HG02571 (cell line): ENCODE data around the gene ETFA.

Experiments
- ATAC-seq: cut with Tn5 transposase; IDR thresholded peaks from one replicate; pipeline ENCODE4 v1.9.1; 2021; ENCODE audit warnings: mild to moderate bottlenecking, moderate library complexity; ENCODE audit not compliant: unreplicated experiment

The ETFA gene

DNA sequence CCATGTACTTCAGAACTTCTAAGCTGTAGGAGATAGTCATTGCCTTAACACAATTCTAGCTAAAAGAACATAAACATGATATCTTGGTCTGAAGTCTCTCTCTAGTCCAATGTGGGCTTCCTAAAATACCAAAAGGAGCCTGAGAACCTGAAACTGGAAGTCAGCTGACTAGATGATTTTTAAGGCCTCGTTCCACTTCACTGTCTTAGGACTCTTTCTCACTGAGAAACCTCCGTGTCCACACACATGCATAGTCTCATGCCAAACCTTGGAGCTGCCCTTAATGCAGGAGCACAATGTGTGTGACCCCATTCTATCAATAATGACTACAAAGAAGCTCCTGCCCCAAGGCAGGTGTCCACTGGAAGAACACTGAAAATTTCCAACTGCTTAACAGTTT, 87.7 kb downstream of the ETFA start:
- ATAC-seq, result no peak

DNA sequence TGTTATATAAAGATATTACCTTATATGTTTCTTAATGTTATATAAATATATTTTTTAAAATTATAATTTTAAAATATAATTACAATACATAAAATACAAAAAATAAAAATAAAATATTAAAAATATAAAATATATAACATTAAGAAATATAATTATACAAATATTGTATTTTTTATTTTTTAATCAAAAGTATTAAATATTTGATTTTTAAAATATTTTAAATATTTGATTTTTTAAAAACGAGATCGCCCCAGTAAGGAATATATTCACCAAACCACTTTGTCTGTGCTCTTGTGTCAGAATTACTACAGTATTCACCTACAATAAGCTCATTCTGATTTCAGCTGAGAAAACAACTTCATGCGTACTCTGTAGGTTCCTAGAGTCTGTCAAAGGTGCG, 89.1 kb downstream of the ETFA start:
- ATAC-seq, result no peak

DNA sequence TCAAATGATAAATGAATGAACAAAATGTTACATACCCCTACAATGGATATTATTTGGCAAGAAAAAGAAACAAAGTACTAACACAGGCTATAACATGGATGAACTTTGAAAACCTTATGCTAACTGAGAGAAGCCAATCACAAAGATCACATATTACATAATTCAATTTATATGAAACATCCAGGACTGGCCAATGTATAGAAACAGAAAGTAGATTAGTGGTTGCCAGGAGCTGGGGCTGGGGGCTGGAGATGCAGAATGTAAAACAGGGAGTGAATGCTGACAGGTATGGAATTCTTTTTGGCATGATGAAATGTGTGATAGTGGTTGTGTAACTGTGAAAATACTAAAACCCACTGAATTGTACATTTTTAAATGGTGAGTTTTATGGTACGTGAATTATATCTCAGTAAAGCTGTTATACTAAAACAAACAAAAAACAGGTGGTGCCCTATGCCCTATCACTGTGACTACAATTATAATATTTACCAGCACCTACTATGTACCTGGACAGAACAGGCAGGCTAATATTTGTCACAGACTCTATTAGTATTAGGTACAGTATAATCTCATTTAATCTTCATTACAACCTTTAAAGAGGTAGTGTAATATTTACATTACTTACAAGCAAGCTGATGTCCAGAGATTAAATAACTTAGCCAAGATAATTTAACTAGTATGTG, 90.0 kb downstream of the ETFA start:
- ATAC-seq, result no peak

DNA sequence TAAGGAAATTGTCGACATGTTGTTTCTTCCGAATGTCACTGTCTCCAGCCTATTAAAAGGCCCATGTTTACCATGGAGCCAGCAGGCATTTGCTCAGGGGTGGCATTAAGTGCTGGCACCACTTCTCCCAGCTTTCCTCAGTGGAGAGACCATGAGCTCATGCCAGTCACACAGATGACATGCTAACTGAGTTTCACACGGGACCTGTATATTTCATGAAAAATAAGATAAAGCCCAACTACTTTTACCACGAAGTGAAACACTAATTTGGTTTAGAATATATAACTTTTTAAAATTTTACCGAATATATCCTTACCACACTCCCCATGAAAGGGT, 93.4 kb downstream of the ETFA start:
- no peak for ATAC-seq

DNA sequence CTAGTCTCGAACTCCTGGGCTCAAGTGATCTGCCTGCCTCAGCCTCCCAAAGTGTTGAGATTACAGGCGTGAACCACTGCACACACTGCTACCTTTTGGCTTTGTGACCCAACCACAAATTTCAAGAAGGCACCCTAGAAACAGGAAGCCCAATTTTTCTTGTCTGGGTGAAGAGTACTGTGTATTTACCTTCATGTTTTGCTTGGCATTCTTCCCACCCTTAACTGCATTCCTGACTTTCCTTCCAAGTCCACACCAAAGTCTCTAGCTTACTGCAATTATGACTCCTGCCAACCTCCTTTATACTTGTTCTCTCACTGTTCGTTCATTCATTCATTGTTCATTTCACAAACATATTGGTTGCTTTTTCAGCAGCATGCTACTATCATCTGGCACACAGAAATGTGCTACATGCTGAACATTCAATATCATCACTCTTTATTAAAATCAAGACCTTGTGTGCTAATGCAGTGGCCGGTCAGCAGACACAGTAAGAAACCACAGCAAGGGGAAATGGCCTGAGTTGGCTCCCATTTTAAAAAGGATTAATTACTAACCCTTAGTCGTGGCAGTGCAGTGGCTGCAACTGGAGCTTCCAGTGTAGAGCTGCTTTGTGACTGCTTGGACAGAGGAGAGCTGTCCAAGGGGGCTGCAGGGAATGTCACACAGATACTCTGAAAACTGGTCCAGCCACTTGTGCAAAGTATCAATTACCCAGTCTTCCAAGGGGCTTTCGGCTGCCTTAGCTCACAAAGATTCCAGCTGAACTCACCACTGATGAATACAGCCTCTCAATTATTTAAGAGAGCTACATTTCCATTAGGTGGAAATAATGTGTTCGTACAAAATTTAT, 94.0 kb downstream of the ETFA start:
- no peak for ATAC-seq

DNA sequence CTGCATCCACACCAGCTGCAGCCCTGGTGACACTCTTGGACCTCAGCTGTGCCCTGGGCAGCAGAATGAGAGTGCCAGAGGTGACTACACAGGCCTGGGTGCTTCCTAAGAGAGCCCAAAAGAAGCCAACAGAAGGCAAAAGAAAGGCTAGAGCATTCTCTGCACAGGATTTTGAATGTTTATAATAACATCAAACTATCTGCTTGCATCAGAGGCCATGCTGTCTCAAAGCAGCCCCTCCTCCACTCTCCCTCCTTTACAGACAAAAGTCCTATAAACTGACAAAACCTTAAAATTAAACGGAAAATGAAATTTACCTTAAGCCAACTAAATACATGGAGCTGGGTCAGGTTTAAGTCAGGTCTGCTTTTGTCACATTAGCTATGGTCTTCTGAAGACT, 95.6 kb downstream of the ETFA start:
- no peak for ATAC-seq

DNA sequence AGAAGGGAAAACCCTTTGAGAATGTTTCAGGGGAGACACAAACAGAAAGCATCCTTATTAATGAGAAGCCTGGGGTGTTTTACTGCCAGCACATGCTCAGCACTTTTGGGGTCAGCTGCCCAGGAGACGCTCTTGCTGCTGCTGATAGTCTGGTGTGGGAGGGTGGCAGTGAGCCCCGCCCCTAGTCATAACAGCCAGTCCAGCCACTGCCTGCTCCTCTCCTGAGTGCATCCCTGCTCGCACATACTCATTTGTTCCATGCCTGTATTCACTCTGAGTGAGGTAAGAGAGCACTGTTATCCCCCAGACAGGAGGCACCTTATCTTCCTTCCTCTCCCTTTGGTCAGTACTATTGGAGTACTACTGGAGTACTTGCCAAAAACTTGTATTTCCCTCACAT, 101.3 kb downstream of the ETFA start:
- no peak for ATAC-seq

DNA sequence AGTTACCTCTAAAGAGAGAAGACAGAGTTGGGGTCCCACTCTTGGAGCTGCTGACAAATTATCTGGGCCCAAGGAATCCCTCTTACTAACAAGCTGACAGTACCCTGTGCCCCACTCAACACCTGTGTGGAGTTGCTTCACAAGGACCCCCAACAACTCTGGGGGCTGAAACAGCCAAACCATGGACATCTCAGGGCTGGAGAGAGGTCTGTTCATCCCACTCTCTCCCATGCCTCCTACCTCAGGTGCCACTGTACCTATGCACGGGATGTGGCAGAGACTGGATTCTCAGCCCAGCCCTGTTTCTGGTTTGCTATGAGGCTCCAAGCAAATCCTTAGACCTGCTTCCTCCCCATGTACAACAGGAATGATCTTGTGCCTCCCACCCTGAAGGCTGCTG, 101.7 kb downstream of the ETFA start:
- ATAC-seq, result no peak

DNA sequence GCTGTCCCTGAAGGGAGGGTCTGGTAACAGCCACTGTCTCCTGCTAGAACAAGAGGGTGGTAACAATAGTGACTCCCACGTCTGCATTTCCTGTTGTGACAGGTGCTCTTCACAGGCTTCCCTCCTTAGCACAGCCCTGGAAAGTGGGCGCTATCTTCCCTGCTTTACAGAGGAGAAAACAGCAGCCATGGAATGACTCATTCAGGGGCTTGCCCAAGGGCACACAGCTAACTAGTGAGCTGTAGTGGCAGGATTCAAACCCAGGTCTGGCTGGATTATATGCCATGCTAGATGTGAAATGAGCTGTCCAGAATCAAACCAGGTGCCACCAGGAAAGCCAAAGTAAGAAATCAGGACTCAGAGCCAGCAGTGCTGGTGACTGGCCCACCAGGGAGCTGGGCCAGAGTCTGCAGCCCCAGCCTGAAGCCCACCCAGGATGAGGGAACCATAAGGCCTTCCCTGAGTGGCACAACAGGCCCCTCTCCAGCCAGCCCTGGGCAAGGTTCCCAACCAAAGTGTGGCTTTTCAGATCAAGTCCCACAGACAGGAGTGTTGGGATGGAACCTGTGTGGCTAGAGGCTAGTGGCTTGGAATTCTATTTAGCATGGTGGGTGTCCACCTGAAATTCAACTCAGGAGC, 102.4 kb downstream of the ETFA start:
- no peak for ATAC-seq

DNA sequence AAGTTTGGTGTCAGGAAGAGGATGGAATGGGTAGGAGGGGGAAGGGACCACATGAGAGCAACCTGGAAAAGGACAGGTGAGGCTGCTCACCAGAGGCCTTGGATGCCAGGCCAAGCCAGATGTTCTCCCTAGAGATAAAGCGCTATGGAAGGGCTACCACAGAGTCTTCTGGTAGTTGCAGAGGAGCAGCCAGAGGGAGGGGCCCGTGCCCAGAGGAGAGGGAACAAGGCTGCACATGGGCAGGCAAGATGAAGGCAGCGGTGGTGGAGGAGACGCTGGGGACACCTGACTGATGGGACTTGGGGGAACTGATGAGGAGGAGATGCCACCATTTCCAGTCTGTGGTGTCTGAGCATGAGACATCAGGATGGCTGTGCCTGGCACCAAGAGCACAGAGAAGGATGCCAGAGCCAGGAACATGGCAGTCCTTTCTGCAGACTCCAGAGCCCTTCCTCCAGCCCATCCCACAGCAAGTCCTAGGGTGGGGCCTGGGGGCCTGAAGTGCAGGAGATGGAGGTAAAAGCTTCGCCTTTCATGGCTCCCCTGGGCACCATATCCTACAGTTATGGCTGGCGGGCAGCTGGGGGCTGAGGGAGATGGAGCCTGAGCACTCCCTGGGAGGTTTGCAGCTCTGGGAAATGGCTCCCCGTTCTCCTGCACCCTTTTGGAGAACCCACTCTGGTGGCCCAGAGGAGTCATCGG, 103.0 kb downstream of the ETFA start:
- ATAC-seq, result no peak

DNA sequence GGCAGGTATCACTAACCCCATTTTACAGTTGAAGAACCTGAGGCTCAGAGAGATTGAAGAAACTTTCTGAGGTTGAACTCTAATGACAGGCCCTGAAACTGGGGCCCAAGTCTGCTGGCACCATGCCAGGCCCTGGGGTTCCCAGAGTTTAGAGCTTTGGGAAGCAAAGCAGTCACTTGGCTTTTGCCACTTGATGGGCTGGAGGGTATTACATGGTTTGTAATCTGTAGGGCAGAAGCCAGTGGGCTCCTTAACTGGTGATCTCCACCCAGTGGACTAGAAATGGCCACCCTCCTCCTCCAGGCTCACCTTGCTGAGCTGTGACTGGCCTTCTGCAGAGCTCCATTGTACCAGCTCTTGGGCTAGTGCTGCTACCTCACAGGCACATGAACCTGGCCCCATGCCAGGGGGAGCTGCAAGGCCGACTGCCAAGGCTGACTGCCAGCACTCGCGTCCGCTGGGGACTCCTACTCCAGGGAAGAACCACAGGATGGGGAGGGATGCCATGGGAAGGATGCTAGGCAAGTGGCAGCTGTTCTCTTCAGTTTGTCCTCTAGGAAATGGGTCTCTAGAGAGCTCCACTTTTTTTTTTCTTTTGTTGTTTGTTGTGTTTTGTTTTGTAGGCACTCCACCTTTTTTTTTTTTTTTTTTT, 104.8 kb downstream of the ETFA start:
- no peak for ATAC-seq

DNA sequence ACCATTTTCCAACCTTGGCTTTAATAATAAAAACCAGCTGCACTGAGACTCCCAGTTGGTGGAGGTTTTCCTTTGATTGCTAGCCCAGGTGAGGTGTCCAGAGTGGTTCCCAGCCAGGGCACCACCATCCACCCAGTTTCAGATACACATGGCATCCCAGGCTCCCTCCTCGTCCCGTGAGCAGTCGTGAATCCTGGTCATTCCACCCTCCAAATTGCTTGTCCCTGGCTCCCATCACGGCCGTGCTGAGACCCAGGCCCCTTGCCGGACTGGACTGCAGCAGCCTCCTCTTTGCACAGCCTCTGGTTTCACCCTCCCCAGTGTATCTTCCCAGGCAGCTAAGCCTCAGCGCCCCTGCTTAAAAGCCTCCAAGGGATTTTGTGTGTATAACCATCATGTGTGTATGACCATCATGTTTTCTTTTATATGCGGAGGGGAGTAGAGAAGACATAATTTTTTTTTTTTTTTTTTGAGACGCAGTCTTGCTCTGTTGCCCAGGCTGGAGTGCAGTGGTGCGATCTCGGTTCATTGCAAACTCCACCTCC, 106.3 kb downstream of the ETFA start:
- ATAC-seq, result no peak

DNA sequence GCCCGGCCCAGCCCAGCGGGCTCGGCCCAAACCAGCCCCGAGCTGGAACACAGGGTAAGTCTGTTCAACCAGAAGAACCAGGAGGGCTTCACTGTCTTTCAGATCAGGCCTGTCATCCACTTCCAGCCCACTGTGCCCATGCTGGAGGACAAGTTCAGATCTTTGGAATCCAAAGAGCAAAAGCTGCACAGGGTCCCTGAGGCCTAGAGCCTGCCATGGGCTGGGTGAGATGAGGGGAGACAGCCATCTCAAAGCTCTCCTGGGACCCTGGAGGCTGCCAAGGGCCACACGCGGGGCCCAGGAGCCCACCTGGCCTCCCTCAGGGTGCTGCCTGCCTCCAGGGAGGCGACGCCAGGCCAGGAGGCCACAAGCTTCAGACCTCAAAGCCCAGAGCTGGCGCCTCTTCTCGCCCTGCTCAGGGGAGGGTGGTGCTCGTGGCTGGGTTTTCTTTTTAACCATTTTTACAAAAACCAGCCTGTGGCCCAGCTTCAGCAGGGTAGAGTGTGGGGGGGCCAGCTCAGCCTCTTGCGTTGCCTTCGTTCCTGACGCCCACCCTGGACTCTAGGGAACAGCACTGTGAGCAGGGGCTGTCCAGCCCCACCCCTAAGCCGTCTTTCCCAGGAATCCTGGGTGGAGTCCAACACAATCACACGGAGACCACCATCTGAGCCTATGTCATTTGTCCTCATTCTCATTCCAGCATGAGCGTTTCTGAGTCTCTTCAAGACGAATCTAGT, 107.0 kb downstream of the ETFA start:
- no peak for ATAC-seq

DNA sequence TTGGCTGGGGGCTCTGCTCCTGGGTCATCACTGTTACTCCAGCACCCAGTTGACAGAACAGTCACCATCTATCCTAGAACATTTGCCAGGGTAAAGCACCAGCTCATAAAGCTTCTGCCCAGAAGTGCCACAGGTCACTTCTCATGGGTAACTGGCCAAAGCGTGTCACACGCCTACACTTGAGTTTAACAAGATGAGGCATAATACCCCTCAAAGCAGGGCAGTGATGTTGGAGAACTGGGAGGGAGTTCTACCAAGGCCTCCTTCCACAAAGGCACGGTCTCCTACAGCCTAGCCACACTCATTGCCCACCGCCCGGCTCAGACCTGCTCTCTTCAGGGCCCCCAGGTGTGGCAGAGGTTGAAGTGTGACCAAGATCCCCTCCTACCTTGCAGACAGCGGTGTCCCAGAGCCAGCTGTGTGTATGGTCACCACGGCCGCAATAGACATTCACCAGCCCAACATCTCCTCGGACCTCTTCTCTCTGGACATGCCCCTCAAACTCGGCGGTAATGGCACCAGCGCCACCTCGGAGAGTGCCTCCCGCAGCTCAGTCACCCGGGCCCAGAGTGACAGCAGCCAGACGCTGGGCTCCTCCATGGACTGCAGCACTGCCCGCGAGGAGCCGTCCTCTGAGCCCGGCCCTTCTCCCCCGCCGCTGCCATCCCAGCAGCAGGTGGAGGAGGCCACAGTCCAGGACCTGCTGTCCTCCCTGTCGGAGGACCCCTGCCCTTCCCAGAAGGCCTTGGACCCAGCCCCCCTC, 107.7 kb downstream of the ETFA start:
- no peak for ATAC-seq

DNA sequence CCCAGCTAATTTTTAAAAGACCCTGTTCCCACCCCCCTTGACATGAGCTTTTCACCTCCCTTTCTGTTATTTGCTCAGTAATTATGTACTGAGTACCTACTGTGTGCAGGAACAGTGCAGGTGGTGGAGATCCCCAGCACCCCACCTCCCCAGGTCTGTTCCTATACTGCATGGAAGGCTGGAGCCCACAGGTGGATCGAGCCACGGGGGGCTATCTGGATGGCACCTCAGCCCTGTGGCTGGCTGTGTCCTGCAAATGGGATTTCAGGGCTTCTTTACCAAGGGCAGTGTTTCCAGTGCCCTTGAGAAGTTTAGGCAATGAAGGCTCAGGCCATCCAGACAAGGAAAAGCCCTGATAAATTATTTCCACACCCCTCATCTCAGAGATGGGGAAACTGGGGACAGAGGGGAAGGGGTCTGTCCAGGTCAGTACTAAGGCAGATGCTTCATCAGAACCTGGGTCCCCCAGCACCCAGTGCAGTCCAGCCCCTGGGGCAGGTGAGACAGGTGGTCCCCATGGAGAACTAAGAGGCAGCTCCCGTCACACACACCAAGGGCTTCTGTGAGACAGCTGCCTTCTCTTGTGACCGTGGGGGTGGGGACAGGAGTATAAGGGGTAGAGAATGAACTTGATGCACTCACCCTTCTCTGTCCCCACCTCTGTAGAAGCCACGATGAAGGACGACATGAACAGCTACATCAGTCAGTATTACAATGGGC, 109.6 kb downstream of the ETFA start:
- no peak for ATAC-seq

DNA sequence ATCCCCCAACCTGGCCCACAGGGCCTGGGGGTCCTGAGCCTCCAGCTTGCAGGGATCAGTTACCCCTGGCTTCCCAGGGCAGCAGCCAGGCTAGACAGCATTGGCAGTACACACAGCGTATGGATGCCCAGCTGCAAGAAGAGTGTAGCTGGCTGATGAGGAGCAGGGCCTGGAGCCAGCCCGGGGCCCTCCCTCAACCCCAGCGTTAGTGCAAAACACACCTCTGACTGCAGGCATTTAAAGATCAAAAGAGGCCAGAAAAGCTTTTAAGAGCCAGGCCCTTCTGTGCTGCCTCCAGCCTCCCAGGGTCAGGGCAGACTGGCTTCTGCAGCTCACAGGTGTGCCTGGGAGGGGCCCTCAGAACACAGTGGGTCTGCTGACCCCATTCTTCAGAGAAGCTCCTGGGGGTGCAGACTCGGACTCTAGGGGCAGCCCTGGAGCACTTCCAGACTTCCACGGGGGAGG, 110.6 kb downstream of the ETFA start:
- no peak for ATAC-seq

DNA sequence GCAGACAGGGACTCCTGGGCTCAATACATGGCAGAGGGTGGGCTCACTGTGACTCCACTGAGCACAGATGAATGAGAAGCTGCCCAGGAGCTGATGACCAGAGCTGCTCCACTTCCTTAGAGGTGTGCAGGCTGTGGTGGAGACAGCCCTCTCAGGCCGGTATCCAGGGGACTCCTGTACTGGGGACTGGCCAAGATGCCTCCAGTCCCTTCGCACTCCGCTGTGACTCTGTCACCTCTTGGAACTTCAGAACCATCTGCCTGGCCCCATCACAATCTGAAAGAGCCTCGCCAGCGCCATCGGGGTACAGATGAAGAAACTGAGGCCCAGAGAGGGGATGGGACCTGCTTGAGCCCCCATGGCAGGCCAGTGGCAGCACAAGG, 111.2 kb downstream of the ETFA start:
- no peak for ATAC-seq
